SK-N-MC (cell line): Measurements from ENCODE around the gene CACNG7.
"Not testable (repeated sequence)": the region's sequence is repeated elsewhere in the genome, so short reads cannot be mapped to it uniquely, and the experiment has no call there.

Experiments
- DNase-seq: peaks from one replicate; pipeline ENCODE4 v3.0.0-alpha.2; 2011; ENCODE audit warnings: low read depth, low spot score
- H3K27ac ChIP-seq: fragments of 200-600 bp; sonication (generic); 2 replicates; pipeline ENCODE4 v1.5.1; 2016; ENCODE audit warnings: mixed run types
- H3K36me3 ChIP-seq: fragments of 200-600 bp; sonication (generic); 2 replicates; pipeline ENCODE4 v1.6.1; 2017; ENCODE audit warnings: antibody characterized with exemption, low read length, mixed read lengths; ENCODE audit not compliant: insufficient read depth
- H3K4me3 ChIP-seq: fragments of 200-600 bp; sonication (generic); 2 replicates; pipeline ENCODE4 v1.5.1; 2016
- H3K9ac ChIP-seq: fragments of 200-600 bp; sonication (generic); 2 replicates; pipeline ENCODE4 v1.8.0; 2017; ENCODE audit warnings: mixed run types, mixed read lengths; ENCODE audit not compliant: insufficient read length
- H3K9me3 ChIP-seq: fragments of 200-600 bp; sonication (generic); 2 replicates; pipeline ENCODE4 v1.6.1; 2017; ENCODE audit warnings: low read depth, mild to moderate bottlenecking, antibody characterized with exemption, low read length, moderate library complexity, mixed read lengths
- EZH2 ChIP-seq: fragments of 200-600 bp; sonication (generic); IDR thresholded peaks from one replicate; pipeline ENCODE4 v1.6.1; 2017; ENCODE audit warnings: antibody characterized with exemption
- FOXP2 ChIP-seq: optimal IDR thresholded peaks from 2 replicates; pipeline ENCODE3; 2011; ENCODE audit warnings: mild to moderate bottlenecking, moderate library complexity; ENCODE audit not compliant: insufficient read depth; ENCODE audit errors: extremely low read length, control extremely low read depth
- POLR2AphosphoS5 ChIP-seq: IDR thresholded peaks from 2 replicates; pipeline ENCODE4 v1.6.1; 2012; ENCODE audit warnings: mild to moderate bottlenecking, low read depth, low read length, borderline replicate concordance

CACNG7 gene

DNA sequence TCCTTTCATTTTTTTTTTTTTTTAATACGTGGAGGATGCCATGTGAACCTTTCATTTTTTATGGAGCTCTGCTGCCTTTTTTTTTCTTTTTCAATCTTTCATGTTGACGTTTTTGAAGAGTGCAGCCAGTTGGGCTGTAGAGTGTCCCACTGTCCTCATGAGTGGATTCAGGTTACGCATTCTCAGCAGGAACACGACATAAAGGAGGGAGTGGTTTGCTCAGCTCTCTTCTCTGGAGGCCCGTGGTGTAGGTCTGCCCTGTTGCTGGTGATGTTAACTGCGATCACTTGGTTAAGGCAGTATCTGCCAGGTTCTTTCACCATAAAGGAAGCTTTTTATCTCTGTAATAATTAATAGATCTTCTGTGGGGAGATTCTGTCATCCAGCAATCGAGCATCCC, 27.0 kb downstream of the CACNG7 start:
- H3K9me3 ChIP-seq: no peaks in the 10 kb centered on the region
- no peak overlapping the region for H3K27ac ChIP-seq
- no peak overlapping the region for H3K9ac ChIP-seq
- no peak for DNase-seq
- no peaks in the 10 kb centered on the region for H3K36me3 ChIP-seq
- no peak for TF ChIP-seq POLR2AphosphoS5
- no peak for TF ChIP-seq FOXP2
- TF ChIP-seq EZH2: no peak
- H3K4me3 ChIP-seq: no peak overlapping the region

- H3K36me3 ChIP-seq: no peaks in the 10 kb centered on the region
- no peak overlapping the region for H3K4me3 ChIP-seq
- no peak for TF ChIP-seq FOXP2
- no peak for TF ChIP-seq EZH2
- no peak for TF ChIP-seq POLR2AphosphoS5
- DNase-seq: no peak
- no peak overlapping the region for H3K27ac ChIP-seq
- H3K9me3 ChIP-seq: no peaks in the 10 kb centered on the region
- H3K9ac ChIP-seq: no peak overlapping the region
These were observed 33.1 kb downstream of the CACNG7 start for GRCh38 chr19:53942001-53942786.

DNA sequence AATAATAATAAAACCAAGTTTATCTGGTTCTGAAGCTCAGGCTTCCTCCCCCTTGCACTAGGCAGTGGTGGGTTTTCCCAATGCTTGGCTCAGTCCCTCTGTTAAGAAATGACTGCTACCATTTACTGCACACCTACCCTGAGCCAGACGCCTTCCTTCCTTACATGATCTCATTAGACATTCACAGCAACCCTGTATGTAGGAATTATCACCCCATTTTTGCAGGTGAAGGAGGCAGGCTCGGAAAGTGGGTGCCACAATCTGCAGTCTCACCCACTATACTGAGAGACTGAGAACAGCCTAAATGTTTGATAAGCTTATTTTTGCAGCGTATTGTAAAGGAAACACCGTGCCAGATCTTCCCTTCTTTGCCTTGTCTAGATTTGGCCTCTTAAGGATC, 35.3 kb downstream of the CACNG7 start:
- Histone ChIP-seq H3K27ac (no peak overlapping the region), H3K9ac (no peak overlapping the region), H3K36me3 (no peaks in the 10 kb centered on the region), H3K4me3 (no peak overlapping the region), H3K9me3 (no peaks in the 10 kb centered on the region)
- no peak for TF ChIP-seq POLR2AphosphoS5
- TF ChIP-seq EZH2: no peak
- no peak for TF ChIP-seq FOXP2
- DNase-seq: no peak

DNA sequence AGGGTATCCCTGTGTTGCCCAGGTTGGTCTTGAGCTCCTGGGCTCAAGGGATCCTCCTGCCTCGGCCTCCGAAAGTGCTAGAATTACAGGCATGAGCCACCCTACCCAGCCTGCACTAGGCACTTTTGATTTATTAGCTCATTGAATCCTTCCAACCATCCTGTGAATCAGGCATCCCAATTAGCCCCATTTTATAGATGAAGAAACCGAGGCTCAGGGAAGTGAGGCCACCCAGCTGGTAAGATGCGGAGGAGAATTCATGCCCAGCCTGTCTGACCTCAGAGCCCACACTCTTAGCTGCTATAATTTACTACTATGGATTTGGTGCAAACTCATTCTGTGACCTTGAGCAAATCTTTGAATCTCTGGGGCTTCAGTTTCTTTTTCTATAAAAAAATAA, 35.9 kb downstream of the CACNG7 start:
- no peak overlapping the region for H3K9ac ChIP-seq
- no peaks in the 10 kb centered on the region for H3K9me3 ChIP-seq
- H3K36me3 ChIP-seq: no peaks in the 10 kb centered on the region
- H3K27ac ChIP-seq: no peak overlapping the region
- TF ChIP-seq EZH2 (no peak), POLR2AphosphoS5 (no peak), FOXP2 (no peak)
- no peak overlapping the region for H3K4me3 ChIP-seq
- DNase-seq: no peak

DNA sequence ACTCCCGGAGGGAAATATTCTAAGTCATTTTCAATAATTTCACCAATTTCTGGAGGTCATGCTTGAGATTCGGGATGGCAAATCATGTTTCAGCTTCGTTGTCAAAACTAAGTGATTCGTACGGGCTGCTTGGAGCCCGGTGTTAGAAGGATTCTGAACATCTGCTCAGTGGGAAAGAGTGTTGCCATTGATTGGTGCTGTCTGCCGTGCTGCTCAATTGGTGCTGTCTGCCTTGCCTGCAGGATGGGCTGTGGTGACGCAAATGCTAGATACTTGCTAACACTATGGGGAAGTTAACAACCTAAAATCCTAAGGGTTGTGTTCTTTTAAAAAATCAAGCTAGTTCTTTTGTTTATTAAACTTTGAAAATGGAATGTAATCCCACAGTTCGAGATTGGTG, 36.4 kb downstream of the CACNG7 start:
- Histone ChIP-seq H3K9ac (no peak overlapping the region), H3K36me3 (no peaks in the 10 kb centered on the region), H3K4me3 (no peak overlapping the region), H3K9me3 (no peaks in the 10 kb centered on the region), H3K27ac (no peak overlapping the region)
- no peak for DNase-seq
- no peak for TF ChIP-seq POLR2AphosphoS5
- no peak for TF ChIP-seq EZH2
- no peak for TF ChIP-seq FOXP2

GRCh38 chr19:53945998-53946397, 36.9 kb downstream of the CACNG7 start:
- DNase-seq: no peak
- no peaks in the 10 kb centered on the region for H3K9me3 ChIP-seq
- H3K27ac ChIP-seq: no peak overlapping the region
- TF ChIP-seq EZH2 (no peak), FOXP2 (no peak), POLR2AphosphoS5 (no peak)
- H3K36me3 ChIP-seq: no peaks in the 10 kb centered on the region
- H3K9ac ChIP-seq: no peak overlapping the region
- H3K4me3 ChIP-seq: no peak overlapping the region

DNA sequence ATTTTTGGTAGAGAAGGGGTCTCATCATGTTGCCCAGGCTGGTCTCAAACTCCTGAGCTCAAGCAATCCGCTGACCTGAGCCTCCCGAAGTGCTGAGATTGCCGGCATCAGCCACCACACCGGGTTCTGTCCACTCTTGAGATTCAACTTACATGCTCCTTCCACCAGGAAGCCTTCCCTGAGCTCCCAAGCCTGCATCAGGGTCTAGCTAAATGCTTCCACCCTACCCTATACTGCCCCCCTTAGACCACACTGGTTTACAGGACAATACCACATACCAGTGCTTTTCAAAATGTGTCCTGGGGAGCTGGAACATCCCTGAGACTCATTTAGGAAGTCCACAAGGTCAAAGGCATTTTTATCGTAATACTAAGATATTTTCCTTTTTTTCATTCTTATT, 38.5 kb downstream of the CACNG7 start:
- H3K9me3 ChIP-seq: no peaks in the 10 kb centered on the region
- DNase-seq: no peak
- no peak overlapping the region for H3K9ac ChIP-seq
- TF ChIP-seq FOXP2 (no peak), EZH2 (no peak), POLR2AphosphoS5 (no peak)
- no peaks in the 10 kb centered on the region for H3K36me3 ChIP-seq
- no peak overlapping the region for H3K27ac ChIP-seq
- H3K4me3 ChIP-seq: no peak overlapping the region

- H3K4me3 ChIP-seq, DNase-seq, H3K36me3 ChIP-seq, H3K9me3 ChIP-seq, H3K9ac ChIP-seq, H3K27ac ChIP-seq: not testable (repeated sequence)
These were observed 39.5 kb downstream of the CACNG7 start for GRCh38 chr19:53948611-53949010.

DNA sequence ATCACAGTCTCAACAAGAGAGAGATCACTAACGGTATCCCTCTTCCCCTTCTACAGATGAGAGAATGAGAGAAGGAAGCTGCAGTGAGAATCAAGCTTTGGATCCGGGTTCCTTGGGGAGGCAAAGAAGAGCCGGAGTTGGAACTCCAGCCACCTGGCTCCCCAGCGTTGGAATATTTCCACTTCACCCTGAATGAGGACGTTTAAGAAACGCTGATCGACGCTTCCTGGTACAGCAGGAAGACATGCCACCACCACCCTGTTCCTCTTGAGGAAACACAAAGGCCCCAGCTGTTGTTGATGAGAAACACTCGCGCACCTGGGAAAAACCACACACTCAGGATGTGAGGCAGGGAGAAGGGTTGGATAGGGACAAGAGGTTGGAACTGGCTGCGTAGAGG, 42.4 kb downstream of the CACNG7 start:
- H3K4me3 ChIP-seq: no peak overlapping the region
- TF ChIP-seq POLR2AphosphoS5: no peak
- TF ChIP-seq FOXP2: no peak
- TF ChIP-seq EZH2: no peak
- H3K9me3 ChIP-seq: no peaks in the 10 kb centered on the region
- no peak overlapping the region for H3K9ac ChIP-seq
- no peaks in the 10 kb centered on the region for H3K36me3 ChIP-seq
- H3K27ac ChIP-seq: no peak overlapping the region
- no peak for DNase-seq
